H54 (cell line): ENCODE data around the gene FAM25A.
A peak's percentile ranks its signal among the peaks of the same experiment; 100 is the strongest.
"Not testable (repeated sequence)": the region's sequence is repeated elsewhere in the genome, so short reads cannot be mapped to it uniquely, and the experiment has no call there.

Experiments used
- DNase-seq: peaks from one replicate; pipeline ENCODE4 v3.0.0; 2011; ENCODE audit warnings: low spot score, mixed read lengths; ENCODE audit not compliant: insufficient read length
- FAIRE-seq: peaks from 3 replicates; lab custom pipeline; 2011; peaks lifted over from hg19 to GRCh38; lab: Jason Lieb, UNC
- POLR2A ChIP-seq: IDR thresholded peaks from 2 replicates; pipeline ENCODE4 v1.6.1; 2011; ENCODE audit warnings: low read depth, mild to moderate bottlenecking, low read length

FAM25A gene

GRCh38 chr10:87020056-87020455, at the start of gene FAM25A:
FAM25A (plus strand) TSS chr10:87020294; CDS start chr10:87020325, 31 bp downstream.
- DNase-seq, FAIRE-seq: not testable (repeated sequence)

DNA sequence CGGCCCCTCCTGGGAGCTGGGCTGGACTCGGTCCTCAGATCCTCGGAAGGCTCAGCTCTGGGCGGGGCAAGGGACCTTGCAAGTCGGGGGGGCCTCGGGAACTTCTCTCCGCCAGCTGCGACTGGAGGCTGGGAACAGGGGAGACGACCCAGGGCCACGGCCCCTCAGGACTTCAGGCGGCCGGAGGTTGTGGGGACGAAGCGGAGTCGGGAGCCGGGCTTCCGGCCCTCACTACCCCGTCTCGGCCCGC, 49.2 kb upstream of the FAM25A start:
- DNase-seq: no peak
- no peak for FAIRE-seq
- peak; percentile 81 for TF ChIP-seq POLR2A

GRCh38 chr10:86971232-86971991, 48.7 kb upstream of the FAM25A start:
- FAIRE-seq (no peak), DNase-seq (peak; percentile 95)
- 0 out of 2 replicates have a peak, but pooled peaks have one; percentile 36 for TF ChIP-seq POLR2A

DNA sequence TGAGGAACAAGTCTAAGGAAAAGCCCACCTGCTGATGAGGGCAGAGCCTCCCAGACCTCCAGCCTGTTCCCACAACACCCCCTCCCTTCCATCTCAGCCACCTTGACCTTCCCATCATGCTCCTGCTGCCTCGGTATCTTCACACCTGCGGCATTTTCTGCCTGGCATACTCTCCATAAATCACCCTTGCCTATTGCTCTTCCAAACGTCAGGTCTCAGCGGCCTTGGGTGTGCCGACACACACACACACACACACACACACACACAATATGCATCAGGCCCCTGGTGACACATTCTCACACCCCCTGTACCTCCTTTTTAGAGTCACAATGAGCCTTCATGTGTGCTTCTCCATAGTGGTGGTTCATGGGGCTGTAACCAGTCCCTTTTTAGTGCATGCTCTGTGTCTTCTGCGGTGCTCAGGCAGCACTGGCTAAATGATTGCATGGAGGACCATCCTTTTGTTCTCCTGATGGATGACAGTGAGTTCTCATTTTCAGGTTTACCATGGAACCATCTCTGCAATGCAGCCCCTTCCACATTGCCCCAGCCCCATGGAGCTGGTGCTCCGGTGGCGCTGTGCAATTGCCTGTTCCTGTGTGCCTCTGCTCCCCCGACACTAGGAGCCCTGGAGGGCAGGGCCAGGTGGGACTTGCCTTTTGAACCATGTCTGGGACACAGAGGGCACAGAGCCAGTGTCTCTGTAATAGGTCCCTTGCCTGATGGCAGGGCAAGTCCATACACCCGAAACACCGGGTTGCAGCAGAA, 47.3 kb upstream of the FAM25A start:
- no peak for DNase-seq
- no peak for TF ChIP-seq POLR2A
- no peak for FAIRE-seq

GRCh38 chr10:86974484-86974883, 45.6 kb upstream of the FAM25A start:
- no peak for TF ChIP-seq POLR2A
- FAIRE-seq: no peak
- DNase-seq: no peak

- DNase-seq (no peak), FAIRE-seq (no peak)
- TF ChIP-seq POLR2A: no peak
Observed at GRCh38 chr10:86976362-86977056, 43.6 kb upstream of the FAM25A start.

GRCh38 chr10:86978457-86978856, 41.6 kb upstream of the FAM25A start:
- not testable (repeated sequence) for DNase-seq, FAIRE-seq

- DNase-seq (no peak), FAIRE-seq (no peak)
- no peak for TF ChIP-seq POLR2A
Observed at GRCh38 chr10:86979296-86979818, 40.7 kb upstream of the FAM25A start.

- TF ChIP-seq POLR2A: no peak
- no peak for FAIRE-seq
- no peak for DNase-seq
Observed at GRCh38 chr10:86979977-86980448, 40.1 kb upstream of the FAM25A start.

DNA sequence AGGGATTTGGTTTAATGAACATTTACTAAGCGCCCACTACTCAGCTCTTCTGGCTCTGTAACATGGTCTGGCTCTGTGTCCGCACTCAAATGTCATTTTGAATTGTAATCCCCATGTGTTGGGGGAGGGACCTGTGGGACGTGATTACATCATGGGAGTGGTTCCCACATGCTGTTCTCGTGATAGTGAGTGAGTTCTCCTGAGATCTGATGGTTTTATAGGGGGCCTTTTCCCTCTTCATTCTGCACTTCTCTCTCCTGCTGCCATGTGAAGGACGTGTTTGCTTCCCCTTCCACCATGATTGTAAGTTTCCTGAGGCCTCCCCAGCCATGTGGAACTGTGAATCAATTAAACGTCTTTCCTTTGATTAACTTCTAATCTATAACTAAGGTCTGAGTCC, 39.1 kb upstream of the FAM25A start:
- FAIRE-seq, DNase-seq: not testable (repeated sequence)

GRCh38 chr10:86981716-86982115, 38.4 kb upstream of the FAM25A start:
- DNase-seq (no peak), FAIRE-seq (no peak)
- TF ChIP-seq POLR2A: no peak

DNA sequence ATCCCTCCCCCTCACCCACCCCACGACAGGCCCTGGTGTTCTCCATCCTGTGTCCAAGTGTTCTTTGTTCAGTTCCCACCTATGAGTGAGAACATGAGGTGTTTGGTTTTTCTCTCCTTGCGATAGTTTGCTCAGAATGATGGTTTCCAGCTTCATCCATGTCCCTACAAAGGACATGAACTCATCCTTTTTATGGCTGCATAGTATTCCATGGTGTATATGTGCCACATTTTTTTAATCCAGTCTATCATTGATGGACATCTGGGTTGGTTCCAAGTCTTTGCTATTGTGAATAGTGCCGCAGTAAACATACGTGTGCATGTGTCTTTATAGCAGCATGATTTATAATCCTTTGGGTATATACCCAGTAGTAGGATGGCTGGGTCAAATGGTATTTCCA, 35.6 kb upstream of the FAM25A start:
- FAIRE-seq, DNase-seq: not testable (repeated sequence)

DNA sequence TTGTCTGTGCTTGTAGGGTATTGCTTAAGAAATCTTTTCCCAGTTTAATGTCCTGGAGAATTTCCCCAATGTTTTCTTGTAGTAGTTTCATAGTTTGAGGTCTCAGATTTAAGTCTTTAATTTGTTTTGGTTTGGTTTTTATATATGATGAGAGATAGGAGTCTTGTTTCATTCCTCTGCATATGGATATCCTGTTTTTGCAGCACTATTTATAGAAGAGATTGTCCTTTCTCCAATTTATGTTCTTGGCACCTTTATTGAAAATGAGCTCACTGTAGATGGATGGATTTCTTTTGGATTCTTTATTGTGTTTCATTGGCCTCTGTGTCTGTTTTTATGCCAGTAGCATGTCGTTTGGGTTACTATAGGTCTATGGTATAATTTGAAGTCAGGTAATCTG, 31.6 kb upstream of the FAM25A start:
- peak; percentile 50 for FAIRE-seq
- no peak for DNase-seq
- no peak for TF ChIP-seq POLR2A

- not testable (repeated sequence) for DNase-seq, FAIRE-seq
Observed at GRCh38 chr10:86991362-86991761, 28.7 kb upstream of the FAM25A start.
